Mammary epithelial cell (primary cell): ENCODE measurements around the gene GTPBP1.

Source experiments
- EZH2 ChIP-seq: IDR thresholded peaks from 2 replicates; pipeline ENCODE4 v1.6.1; 2012; ENCODE audit warnings: low read length, inconsistent platforms, borderline replicate concordance
- TF ChIP-seq, protein P1 (sequence below), 2 donors: IDR thresholded peaks in 1 of 2; conservative IDR thresholded peaks in 1 of 2; 2 replicates each; pipeline ENCODE4 v1.5.1; 2011 to 2012; ENCODE audit warnings: inconsistent platforms in 2 of 2, low read length in 2 of 2, mild to moderate bottlenecking in 2 of 2, control low read depth in 1 of 2, low read depth in 1 of 2; ENCODE audit not compliant: insufficient read depth in 1 of 2; ENCODE audit errors: extremely low read depth in 1 of 2

DNA sequence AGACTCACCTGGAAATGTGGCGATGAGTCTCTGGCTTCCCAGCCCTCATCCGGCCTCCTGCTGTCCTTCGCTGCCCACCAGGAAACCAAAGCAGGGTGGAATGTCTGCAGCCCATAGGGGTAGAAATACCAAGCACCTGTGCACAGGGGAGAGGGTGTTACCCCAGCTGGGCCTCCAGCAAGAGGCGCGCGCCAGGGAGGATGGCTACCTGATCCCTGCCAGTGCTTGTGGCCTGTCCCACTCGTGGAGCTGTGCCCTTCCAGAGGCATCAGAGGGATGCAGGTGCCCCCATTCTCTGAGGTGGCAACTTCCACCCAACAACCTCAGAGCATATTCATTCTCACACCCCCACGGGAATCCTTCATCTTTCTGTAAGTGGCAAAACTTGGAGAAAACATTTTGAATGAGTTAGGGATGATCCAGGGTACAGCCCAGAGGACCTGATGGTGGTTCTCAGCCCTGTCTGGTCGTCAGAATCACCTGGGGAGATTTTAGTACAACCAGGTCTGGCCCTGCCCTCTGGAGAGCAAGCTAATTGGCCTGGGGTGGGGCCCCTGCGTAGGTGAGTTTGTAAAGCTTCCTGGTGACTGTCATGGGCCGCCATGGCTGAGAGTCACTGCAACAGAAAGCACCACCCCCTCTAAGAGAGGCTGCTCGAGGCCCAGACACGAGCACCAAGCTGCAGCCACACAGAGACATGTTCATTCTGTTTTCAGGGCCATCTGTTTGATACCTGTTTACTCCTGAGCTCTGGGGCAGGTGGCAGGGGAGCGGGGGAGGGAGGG lies 40.1 kb downstream of the GTPBP1 start:
- TF ChIP-seq, protein P1, sequence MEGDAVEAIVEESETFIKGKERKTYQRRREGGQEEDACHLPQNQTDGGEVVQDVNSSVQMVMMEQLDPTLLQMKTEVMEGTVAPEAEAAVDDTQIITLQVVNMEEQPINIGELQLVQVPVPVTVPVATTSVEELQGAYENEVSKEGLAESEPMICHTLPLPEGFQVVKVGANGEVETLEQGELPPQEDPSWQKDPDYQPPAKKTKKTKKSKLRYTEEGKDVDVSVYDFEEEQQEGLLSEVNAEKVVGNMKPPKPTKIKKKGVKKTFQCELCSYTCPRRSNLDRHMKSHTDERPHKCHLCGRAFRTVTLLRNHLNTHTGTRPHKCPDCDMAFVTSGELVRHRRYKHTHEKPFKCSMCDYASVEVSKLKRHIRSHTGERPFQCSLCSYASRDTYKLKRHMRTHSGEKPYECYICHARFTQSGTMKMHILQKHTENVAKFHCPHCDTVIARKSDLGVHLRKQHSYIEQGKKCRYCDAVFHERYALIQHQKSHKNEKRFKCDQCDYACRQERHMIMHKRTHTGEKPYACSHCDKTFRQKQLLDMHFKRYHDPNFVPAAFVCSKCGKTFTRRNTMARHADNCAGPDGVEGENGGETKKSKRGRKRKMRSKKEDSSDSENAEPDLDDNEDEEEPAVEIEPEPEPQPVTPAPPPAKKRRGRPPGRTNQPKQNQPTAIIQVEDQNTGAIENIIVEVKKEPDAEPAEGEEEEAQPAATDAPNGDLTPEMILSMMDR (conservative IDR thresholded peaks at IDR 0.05 in 1 of 2, IDR thresholded peaks at IDR 0.05 in 1 of 2; ENCODE audit: extremely low read depth in 1 of 2, insufficient read depth in 1 of 2, low read depth in 1 of 2, low read length in 2 of 2) = no peak
- TF ChIP-seq EZH2 = no peak
